ENCODE results near the gene COL13A1. TPM values are rescaled to one million over a fixed set of nuclear protein-coding genes. Genes with fewer than 3 reads are reported as not detected.

Gene COL13A1
- total RNA-seq, 1 donor from 2014 or later = 0.86 TPM

DNA sequence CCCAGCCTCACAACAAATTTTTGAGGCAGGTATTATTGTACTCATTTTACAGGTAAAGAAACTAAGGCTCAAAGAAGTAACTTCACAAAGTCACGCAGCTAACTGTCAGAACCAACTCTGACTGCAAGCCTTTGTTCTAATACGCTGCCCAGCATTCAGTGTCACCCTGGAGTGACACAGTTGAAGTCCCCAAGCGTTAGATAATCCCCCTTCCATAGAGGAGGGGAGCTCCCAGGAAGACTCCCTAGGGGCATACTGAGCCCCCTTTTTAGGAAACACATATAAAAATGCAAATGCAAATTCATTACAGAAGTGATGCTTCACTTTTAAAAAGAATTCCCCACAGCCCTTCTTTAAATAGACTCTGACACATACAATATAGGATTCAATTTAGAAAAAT lies 150.0 kb downstream of the COL13A1 start:
- no peak overlapping the region for H3K27ac Mint-ChIP-seq (ENCODE audit: unreplicated experiment)
- no peaks in the 10 kb centered on the region for H3K36me3 Mint-ChIP-seq (ENCODE audit: low read depth, unreplicated experiment)
- H3K27me3 Mint-ChIP-seq (ENCODE audit: low read depth, unreplicated experiment) = peaks cover 66% of the 10 kb centered on the region
- Histone ChIP-seq H3K4me1 (ENCODE audit: insufficient read depth, low read length) (no peaks in the 10 kb centered on the region), H3K36me3 (ENCODE audit: insufficient read depth, low read length) (no peaks in the 10 kb centered on the region), H4K20me1 (ENCODE audit: insufficient read depth, low read length) (no peaks in the 10 kb centered on the region), H3K79me2 (ENCODE audit: insufficient read depth, low read length) (no peaks in the 10 kb centered on the region), H3K9ac (ENCODE audit: low read length) (no peak overlapping the region), H3K27me3 (ENCODE audit: insufficient read depth, low read length) (no peaks in the 10 kb centered on the region), H3K9me3 (ENCODE audit: insufficient read depth, low read depth, low read length) (no peaks in the 10 kb centered on the region), H2AFZ (ENCODE audit: low read depth, low read length) (no peak overlapping the region), H3K27ac (ENCODE audit: low read depth, low read length) (no peak overlapping the region), H3K4me2 (ENCODE audit: low read length) (no peak overlapping the region), H3K4me3 (ENCODE audit: insufficient read depth, low read depth, low read length) (no peak overlapping the region)
- H3K4me1 Mint-ChIP-seq (ENCODE audit: low read depth, unreplicated experiment) = no peaks in the 10 kb centered on the region
- TF ChIP-seq EZH2 (IDR thresholded peaks at IDR 0.05; ENCODE audit: insufficient read depth, low read length) = no peak
- TF ChIP-seq, protein P1, sequence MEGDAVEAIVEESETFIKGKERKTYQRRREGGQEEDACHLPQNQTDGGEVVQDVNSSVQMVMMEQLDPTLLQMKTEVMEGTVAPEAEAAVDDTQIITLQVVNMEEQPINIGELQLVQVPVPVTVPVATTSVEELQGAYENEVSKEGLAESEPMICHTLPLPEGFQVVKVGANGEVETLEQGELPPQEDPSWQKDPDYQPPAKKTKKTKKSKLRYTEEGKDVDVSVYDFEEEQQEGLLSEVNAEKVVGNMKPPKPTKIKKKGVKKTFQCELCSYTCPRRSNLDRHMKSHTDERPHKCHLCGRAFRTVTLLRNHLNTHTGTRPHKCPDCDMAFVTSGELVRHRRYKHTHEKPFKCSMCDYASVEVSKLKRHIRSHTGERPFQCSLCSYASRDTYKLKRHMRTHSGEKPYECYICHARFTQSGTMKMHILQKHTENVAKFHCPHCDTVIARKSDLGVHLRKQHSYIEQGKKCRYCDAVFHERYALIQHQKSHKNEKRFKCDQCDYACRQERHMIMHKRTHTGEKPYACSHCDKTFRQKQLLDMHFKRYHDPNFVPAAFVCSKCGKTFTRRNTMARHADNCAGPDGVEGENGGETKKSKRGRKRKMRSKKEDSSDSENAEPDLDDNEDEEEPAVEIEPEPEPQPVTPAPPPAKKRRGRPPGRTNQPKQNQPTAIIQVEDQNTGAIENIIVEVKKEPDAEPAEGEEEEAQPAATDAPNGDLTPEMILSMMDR (IDR thresholded peaks at IDR 0.05; ENCODE audit: insufficient read depth, low read depth, low read length) = no peak
- DNase-seq (ENCODE audit: low read depth) = no peak
- no peak overlapping the region for H3K4me3 Mint-ChIP-seq (ENCODE audit: unreplicated experiment)
- no peaks in the 10 kb centered on the region for H3K9me3 Mint-ChIP-seq (ENCODE audit: unreplicated experiment)
- FAIRE-seq = no peak

DNA sequence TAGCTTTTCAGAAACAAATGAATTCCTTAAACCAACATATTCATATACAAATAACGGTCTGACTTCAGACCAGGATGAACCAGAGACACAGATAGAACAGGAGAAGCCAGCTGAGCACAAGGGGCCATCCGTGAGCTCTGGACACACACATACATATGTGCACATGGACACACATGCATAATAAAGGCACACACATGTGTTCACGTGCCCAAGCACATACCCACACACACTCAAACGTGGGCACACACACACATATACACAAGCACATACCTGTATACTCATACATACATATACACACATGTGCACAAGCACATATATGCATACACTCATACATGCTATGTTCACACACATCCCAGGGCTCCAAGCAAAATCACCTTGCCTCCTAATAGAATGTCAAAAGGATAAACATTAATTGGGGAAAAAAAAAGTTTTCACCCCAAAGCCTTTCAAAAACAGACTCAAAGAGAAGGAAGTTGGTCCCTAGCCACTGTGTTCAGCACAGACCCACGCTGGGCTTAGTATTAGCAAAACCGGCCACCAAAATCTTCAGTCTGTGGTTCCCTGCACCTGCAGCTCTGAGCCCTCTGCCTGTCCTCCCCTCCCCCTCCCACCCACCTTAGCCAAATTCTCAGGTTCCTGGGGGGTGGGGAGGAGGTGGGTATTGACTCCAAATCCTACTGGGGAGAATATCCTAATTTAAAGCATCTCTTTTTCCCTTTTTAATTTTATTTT lies 150.5 kb downstream of the COL13A1 start:
- Histone ChIP-seq H3K4me1 (ENCODE audit: insufficient read depth, low read length) (no peaks in the 10 kb centered on the region), H3K9ac (ENCODE audit: low read length) (no peak overlapping the region), H3K79me2 (ENCODE audit: insufficient read depth, low read length) (no peaks in the 10 kb centered on the region), H3K27me3 (ENCODE audit: insufficient read depth, low read length) (no peaks in the 10 kb centered on the region), H3K4me3 (ENCODE audit: insufficient read depth, low read depth, low read length) (no peak overlapping the region), H3K9me3 (ENCODE audit: insufficient read depth, low read depth, low read length) (no peaks in the 10 kb centered on the region), H3K4me2 (ENCODE audit: low read length) (no peak overlapping the region), H2AFZ (ENCODE audit: low read depth, low read length) (no peak overlapping the region), H3K27ac (ENCODE audit: low read depth, low read length) (no peak overlapping the region), H3K36me3 (ENCODE audit: insufficient read depth, low read length) (no peaks in the 10 kb centered on the region), H4K20me1 (ENCODE audit: insufficient read depth, low read length) (no peaks in the 10 kb centered on the region)
- no peaks in the 10 kb centered on the region for H3K9me3 Mint-ChIP-seq (ENCODE audit: unreplicated experiment)
- FAIRE-seq (no peak), DNase-seq (ENCODE audit: low read depth) (no peak)
- no peak for TF ChIP-seq EZH2 (IDR thresholded peaks at IDR 0.05; ENCODE audit: insufficient read depth, low read length)
- TF ChIP-seq, protein P1 (IDR thresholded peaks at IDR 0.05; ENCODE audit: insufficient read depth, low read depth, low read length) = no peak
- no peak overlapping the region for H3K27ac Mint-ChIP-seq (ENCODE audit: unreplicated experiment)
- H3K27me3 Mint-ChIP-seq (ENCODE audit: low read depth, unreplicated experiment) = peaks cover 69% of the 10 kb centered on the region
- no peaks in the 10 kb centered on the region for H3K36me3 Mint-ChIP-seq (ENCODE audit: low read depth, unreplicated experiment)
- H3K4me3 Mint-ChIP-seq (ENCODE audit: unreplicated experiment) = no peak overlapping the region
- H3K4me1 Mint-ChIP-seq (ENCODE audit: low read depth, unreplicated experiment) = no peaks in the 10 kb centered on the region

DNA sequence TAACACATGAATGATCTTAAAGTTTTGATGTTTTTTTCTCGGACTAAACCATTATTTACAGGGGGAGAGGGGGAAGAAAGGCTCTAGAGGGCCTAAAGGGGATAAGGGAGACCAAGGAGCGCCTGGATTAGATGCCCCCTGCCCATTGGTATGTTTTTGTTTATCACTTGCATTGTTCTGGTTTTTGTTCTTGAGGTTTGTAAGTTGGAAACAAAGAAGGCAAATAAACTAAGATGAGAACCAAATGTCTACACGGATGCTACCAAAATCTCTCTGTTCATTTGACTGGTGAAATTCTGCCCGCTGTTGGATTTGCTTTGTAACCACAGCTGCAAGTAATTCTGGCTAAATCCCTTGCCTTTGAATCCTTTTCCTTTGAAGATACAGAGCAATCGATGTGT lies 151.1 kb downstream of the COL13A1 start:
- Mint-ChIP-seq H3K9me3 (ENCODE audit: unreplicated experiment) (no peaks in the 10 kb centered on the region), H3K36me3 (ENCODE audit: low read depth, unreplicated experiment) (no peaks in the 10 kb centered on the region), H3K4me1 (ENCODE audit: low read depth, unreplicated experiment) (no peaks in the 10 kb centered on the region), H3K4me3 (ENCODE audit: unreplicated experiment) (no peak overlapping the region), H3K27ac (ENCODE audit: unreplicated experiment) (no peak overlapping the region), H3K27me3 (ENCODE audit: low read depth, unreplicated experiment) (peaks cover 71% of the 10 kb centered on the region)
- no peak for FAIRE-seq
- no peaks in the 10 kb centered on the region for H3K27me3 ChIP-seq (ENCODE audit: insufficient read depth, low read length)
- H3K79me2 ChIP-seq (ENCODE audit: insufficient read depth, low read length) = no peaks in the 10 kb centered on the region
- no peak overlapping the region for H3K4me2 ChIP-seq (ENCODE audit: low read length)
- H3K4me3 ChIP-seq (ENCODE audit: insufficient read depth, low read depth, low read length) = no peak overlapping the region
- no peaks in the 10 kb centered on the region for H4K20me1 ChIP-seq (ENCODE audit: insufficient read depth, low read length)
- no peaks in the 10 kb centered on the region for H3K36me3 ChIP-seq (ENCODE audit: insufficient read depth, low read length)
- H2AFZ ChIP-seq (ENCODE audit: low read depth, low read length) = no peak overlapping the region
- no peak overlapping the region for H3K27ac ChIP-seq (ENCODE audit: low read depth, low read length)
- no peaks in the 10 kb centered on the region for H3K9me3 ChIP-seq (ENCODE audit: insufficient read depth, low read depth, low read length)
- no peak for TF ChIP-seq EZH2 (IDR thresholded peaks at IDR 0.05; ENCODE audit: insufficient read depth, low read length)
- TF ChIP-seq, protein P1 (IDR thresholded peaks at IDR 0.05; ENCODE audit: insufficient read depth, low read depth, low read length) = no peak
- no peak for DNase-seq (ENCODE audit: low read depth)
- H3K9ac ChIP-seq (ENCODE audit: low read length) = no peak overlapping the region
- H3K4me1 ChIP-seq (ENCODE audit: insufficient read depth, low read length) = no peaks in the 10 kb centered on the region

Measured in astrocyte (in vitro differentiated cells and primary cell).